Astrocyte (in vitro differentiated cells and primary cell): ENCODE measurements around the gene TP73.

Experiments used
- EZH2 ChIP-seq: IDR thresholded peaks from 2 replicates; pipeline ENCODE4 v1.6.1; 2012; ENCODE audit warnings: mild to moderate bottlenecking, low read length, inconsistent platforms; ENCODE audit not compliant: insufficient read depth
- TF ChIP-seq, protein P1 (sequence below): IDR thresholded peaks from 2 replicates; pipeline ENCODE4 v1.5.1; 2011; ENCODE audit warnings: low read depth, mild to moderate bottlenecking, inconsistent platforms, low read length, moderate library complexity; ENCODE audit not compliant: insufficient read depth

DNA sequence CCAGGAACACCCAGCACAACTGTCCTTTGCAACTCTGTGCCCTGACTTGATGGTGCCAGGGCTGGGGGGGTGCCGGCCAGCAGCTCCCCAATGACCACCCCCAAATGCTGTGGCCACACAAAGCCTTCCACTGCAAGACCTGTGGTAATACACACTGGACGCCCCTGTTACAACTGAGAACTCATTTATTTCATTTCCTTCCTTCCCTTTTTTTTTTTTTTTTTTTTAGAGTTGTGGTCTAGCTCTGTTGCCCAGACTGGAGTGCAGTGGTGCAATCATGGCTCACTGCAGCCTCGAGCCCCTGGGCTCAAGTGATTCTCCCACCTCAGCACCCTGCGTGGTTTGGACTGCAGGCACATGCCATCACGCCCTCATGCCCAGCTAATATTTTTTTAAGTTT, 25.2 kb downstream of the TP73 start:
- TF ChIP-seq, protein P1, sequence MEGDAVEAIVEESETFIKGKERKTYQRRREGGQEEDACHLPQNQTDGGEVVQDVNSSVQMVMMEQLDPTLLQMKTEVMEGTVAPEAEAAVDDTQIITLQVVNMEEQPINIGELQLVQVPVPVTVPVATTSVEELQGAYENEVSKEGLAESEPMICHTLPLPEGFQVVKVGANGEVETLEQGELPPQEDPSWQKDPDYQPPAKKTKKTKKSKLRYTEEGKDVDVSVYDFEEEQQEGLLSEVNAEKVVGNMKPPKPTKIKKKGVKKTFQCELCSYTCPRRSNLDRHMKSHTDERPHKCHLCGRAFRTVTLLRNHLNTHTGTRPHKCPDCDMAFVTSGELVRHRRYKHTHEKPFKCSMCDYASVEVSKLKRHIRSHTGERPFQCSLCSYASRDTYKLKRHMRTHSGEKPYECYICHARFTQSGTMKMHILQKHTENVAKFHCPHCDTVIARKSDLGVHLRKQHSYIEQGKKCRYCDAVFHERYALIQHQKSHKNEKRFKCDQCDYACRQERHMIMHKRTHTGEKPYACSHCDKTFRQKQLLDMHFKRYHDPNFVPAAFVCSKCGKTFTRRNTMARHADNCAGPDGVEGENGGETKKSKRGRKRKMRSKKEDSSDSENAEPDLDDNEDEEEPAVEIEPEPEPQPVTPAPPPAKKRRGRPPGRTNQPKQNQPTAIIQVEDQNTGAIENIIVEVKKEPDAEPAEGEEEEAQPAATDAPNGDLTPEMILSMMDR, result no peak
- TF ChIP-seq EZH2, result no peak
